ENCODE measurements around the gene OVCH1.
"Not testable (repeated sequence)": the region's sequence is repeated elsewhere in the genome, so short reads cannot be mapped to it uniquely, and the experiment has no call there.

OVCH1 gene

GRCh38 chr12:29455087-29455486, 42.4 kb downstream of the OVCH1 start:
- TF ChIP-seq CTCF (IDR thresholded peaks at IDR 0.05; ENCODE audit: low read depth, low read length, missing control alignments): no peak
- no peak for DNase-seq (ENCODE audit: low read depth)
- no peak overlapping the region for H3K4me3 ChIP-seq (ENCODE audit: low read depth, low read length)

- H3K4me3 ChIP-seq (ENCODE audit: low read depth, low read length): no peak overlapping the region
- TF ChIP-seq CTCF (IDR thresholded peaks at IDR 0.05; ENCODE audit: low read depth, low read length, missing control alignments): no peak
- no peak for DNase-seq (ENCODE audit: low read depth)
These were observed 45.6 kb downstream of the OVCH1 start for GRCh38 chr12:29451888-29452287.

GRCh38 chr12:29448157-29448556, 49.3 kb downstream of the OVCH1 start:
- DNase-seq (ENCODE audit: low read depth): no peak
- H3K4me3 ChIP-seq (ENCODE audit: low read depth, low read length): no peak overlapping the region
- no peak for TF ChIP-seq CTCF (IDR thresholded peaks at IDR 0.05; ENCODE audit: low read depth, low read length, missing control alignments)

- no peak for TF ChIP-seq CTCF (IDR thresholded peaks at IDR 0.05; ENCODE audit: low read depth, low read length, missing control alignments)
- H3K4me3 ChIP-seq (ENCODE audit: low read depth, low read length): no peak overlapping the region
- DNase-seq (ENCODE audit: low read depth): no peak
These were observed 50.1 kb downstream of the OVCH1 start for GRCh38 chr12:29447285-29447975.

GRCh38 chr12:29439506-29439905, 58.0 kb downstream of the OVCH1 start:
- TF ChIP-seq CTCF (IDR thresholded peaks at IDR 0.05; ENCODE audit: low read depth, low read length, missing control alignments): no peak
- no peak for DNase-seq (ENCODE audit: low read depth)
- no peak overlapping the region for H3K4me3 ChIP-seq (ENCODE audit: low read depth, low read length)

GRCh38 chr12:29438752-29439408, 58.6 kb downstream of the OVCH1 start:
- no peak for TF ChIP-seq CTCF (IDR thresholded peaks at IDR 0.05; ENCODE audit: low read depth, low read length, missing control alignments)
- no peak for DNase-seq (ENCODE audit: low read depth)
- H3K4me3 ChIP-seq (ENCODE audit: low read depth, low read length): no peak overlapping the region

GRCh38 chr12:29437575-29437974, 59.9 kb downstream of the OVCH1 start:
- H3K4me3 ChIP-seq (ENCODE audit: low read depth, low read length): no peak overlapping the region
- no peak for TF ChIP-seq CTCF (IDR thresholded peaks at IDR 0.05; ENCODE audit: low read depth, low read length, missing control alignments)
- no peak for DNase-seq (ENCODE audit: low read depth)

GRCh38 chr12:29436815-29437214, 60.7 kb downstream of the OVCH1 start:
- H3K4me3 ChIP-seq (ENCODE audit: low read depth, low read length); DNase-seq (ENCODE audit: low read depth): not testable (repeated sequence)

Measured in GM12864 (cell line).